ENCODE data around the gene CLPTM1L.

DNA sequence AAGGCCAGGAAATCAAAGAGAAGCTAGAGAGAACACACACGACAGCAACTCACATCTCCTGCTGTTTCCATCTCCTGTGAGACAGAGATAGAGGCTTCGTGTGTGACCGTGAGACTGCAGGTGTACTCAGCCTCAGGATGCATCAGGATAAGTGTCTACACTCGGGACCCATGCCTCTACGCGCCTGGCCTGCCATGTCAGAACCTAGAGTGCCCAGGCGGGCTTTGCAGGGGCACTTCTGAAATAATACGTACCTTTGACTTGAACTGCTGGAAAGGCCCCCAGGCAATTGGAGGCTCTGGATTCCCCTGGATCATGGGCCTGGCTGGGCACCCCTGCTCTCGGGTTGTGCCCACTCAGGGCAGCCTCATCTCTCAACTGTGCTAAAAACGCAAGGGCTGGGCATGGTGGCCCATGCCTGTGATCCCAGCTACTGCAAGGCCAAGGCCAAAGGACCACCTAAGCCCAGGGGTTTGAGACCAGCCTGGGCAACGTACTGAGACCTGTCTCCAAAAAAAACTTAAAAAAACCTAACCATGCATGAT lies 13.0 kb downstream of the CLPTM1L start:
- TF ChIP-seq, protein P1, sequence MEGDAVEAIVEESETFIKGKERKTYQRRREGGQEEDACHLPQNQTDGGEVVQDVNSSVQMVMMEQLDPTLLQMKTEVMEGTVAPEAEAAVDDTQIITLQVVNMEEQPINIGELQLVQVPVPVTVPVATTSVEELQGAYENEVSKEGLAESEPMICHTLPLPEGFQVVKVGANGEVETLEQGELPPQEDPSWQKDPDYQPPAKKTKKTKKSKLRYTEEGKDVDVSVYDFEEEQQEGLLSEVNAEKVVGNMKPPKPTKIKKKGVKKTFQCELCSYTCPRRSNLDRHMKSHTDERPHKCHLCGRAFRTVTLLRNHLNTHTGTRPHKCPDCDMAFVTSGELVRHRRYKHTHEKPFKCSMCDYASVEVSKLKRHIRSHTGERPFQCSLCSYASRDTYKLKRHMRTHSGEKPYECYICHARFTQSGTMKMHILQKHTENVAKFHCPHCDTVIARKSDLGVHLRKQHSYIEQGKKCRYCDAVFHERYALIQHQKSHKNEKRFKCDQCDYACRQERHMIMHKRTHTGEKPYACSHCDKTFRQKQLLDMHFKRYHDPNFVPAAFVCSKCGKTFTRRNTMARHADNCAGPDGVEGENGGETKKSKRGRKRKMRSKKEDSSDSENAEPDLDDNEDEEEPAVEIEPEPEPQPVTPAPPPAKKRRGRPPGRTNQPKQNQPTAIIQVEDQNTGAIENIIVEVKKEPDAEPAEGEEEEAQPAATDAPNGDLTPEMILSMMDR (IDR thresholded peaks at IDR 0.05): no peak
- TF ChIP-seq EZH2phosphoT487 (IDR thresholded peaks at IDR 0.05): no peak

All from neural progenitor cell (in vitro differentiated cells).